HUES6 (cell line): ENCODE results near the gene ERBB4.

Experiments used
- H3K27ac ChIP-seq: 2 replicates; pipeline ENCODE4 v1.7.0; 2013; ENCODE audit warnings: low read depth, mild to moderate bottlenecking, low read length, inconsistent platforms
- H3K27me3 ChIP-seq: 2 replicates; pipeline ENCODE4 v1.6.1; 2013; ENCODE audit warnings: low read length; ENCODE audit not compliant: control insufficient read depth, insufficient read depth
- H3K36me3 ChIP-seq: 2 replicates; pipeline ENCODE4 v1.6.1; 2013; ENCODE audit warnings: low read length; ENCODE audit not compliant: control insufficient read depth, insufficient read depth
- H3K4me1 ChIP-seq: 2 replicates; pipeline ENCODE4 v1.6.1; 2013; ENCODE audit warnings: low read length; ENCODE audit not compliant: control insufficient read depth, insufficient read depth
- H3K4me3 ChIP-seq: 2 replicates; pipeline ENCODE4 v1.5.1; 2013; ENCODE audit warnings: low read depth, low read length
- H3K9ac ChIP-seq: one replicate; pipeline ENCODE4 v1.6.1; 2013; ENCODE audit warnings: mild to moderate bottlenecking, low read length
- H3K9me3 ChIP-seq: 2 replicates; pipeline ENCODE4 v1.6.1; 2013; ENCODE audit warnings: low read depth, low read length; ENCODE audit not compliant: control insufficient read depth, insufficient read depth

Gene ERBB4

DNA sequence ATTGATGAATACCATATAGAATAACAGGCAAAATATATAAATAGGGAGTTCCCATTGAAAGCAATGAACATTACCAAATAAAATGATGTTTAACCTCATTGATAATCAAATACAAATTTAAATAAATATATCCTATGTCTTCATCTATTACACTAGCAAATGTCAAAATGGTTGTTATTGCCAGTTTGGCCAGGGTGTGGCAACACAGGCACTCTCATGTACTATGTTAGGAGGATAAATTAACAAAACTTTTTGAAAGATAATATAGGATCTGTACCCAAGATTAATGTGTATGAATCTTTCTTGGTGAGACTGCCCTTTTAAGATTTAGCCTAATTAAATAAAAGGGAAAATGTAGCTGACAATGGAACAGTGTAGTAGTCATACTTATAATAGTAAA, 659.3 kb downstream of the ERBB4 start:
- Histone ChIP-seq H3K4me3 (no peak overlapping the region), H3K9me3 (no peaks in the 10 kb centered on the region), H3K27me3 (no peaks in the 10 kb centered on the region), H3K4me1 (peaks cover 11% of the 10 kb centered on the region; the same call in 1 of the 2 replicates), H3K9ac (no peak overlapping the region), H3K27ac (no peak overlapping the region), H3K36me3 (no peaks in the 10 kb centered on the region)

DNA sequence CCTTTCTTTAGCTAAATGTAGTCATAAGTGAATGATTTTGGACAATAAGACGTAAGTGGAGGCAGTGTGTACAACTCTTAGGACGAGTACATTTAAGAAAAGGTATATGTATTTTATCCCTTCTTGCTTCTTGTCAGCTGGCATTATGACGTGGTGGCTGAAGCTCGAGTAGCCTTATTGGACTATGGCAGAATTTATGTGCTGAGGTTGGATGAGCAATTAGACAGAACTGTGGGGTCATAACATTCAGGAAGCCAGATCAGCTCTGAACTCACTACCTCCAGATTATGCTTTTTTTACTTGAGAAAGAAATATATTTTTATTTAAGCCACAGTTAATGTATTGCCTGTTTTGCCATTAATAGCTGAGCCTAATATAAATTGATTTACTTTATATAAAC, 661.5 kb downstream of the ERBB4 start:
- no peak overlapping the region for H3K9ac ChIP-seq
- H3K9me3 ChIP-seq, result no peaks in the 10 kb centered on the region
- H3K27ac ChIP-seq, result no peak overlapping the region
- no peaks in the 10 kb centered on the region for H3K36me3 ChIP-seq
- no peak overlapping the region for H3K4me3 ChIP-seq
- H3K4me1 ChIP-seq, result peaks cover 11% of the 10 kb centered on the region; the same call in 1 of the 2 replicates
- no peaks in the 10 kb centered on the region for H3K27me3 ChIP-seq

DNA sequence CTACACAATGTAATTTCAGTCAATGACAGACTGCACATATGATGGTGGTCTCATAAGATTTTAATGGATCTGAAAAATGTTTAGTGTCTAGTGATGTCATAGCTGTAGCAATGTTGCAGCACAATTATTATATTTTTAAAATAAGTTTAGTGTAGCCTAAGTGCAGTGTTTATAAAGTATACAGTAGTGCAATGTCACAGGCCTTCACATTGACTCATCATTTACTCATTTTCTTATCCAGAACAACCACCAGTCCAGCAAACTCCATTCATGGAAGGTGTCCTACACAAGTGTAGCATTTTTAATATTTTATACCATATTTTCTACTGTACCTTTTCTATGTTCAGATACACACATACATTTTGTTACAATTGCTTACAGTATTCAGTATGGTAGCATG, 663.1 kb downstream of the ERBB4 start:
- H3K4me3 ChIP-seq, result no peak overlapping the region
- H3K27me3 ChIP-seq, result no peaks in the 10 kb centered on the region
- H3K27ac ChIP-seq, result no peak overlapping the region

DNA sequence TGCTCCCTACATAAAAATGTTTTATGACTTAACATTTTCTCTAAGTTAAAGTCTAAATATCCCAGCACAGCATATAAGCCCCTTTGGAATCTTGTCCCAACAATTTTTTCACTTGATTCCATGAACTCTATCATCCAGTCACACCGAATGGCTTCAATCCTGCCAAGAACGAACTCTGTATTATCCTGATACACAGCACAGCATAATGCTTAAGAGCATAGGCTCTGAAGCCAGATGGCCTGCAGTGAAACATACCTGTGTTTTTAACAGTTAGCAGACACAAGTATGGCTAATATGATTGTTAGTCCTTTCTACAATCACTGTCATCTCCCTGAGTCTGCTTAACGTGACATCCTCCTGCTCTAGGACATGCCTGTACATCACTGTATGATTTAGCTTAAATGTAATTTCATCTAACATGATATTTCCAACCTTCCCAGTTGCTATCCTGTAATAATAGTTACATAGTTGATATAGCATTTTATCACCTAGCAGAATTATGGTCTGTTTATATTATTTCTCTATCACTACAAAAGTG, 669.5 kb downstream of the ERBB4 start:
- Histone ChIP-seq H3K9ac (no peak overlapping the region), H3K4me1 (no peaks in the 10 kb centered on the region), H3K27ac (no peak overlapping the region), H3K36me3 (no peaks in the 10 kb centered on the region), H3K27me3 (no peaks in the 10 kb centered on the region), H3K4me3 (no peak overlapping the region), H3K9me3 (no peaks in the 10 kb centered on the region)

More for the DNA sequence above, 663.1 kb downstream of the ERBB4 start:
- no peaks in the 10 kb centered on the region for H3K4me1 ChIP-seq
- no peaks in the 10 kb centered on the region for H3K36me3 ChIP-seq
- no peaks in the 10 kb centered on the region for H3K9me3 ChIP-seq
- no peak overlapping the region for H3K9ac ChIP-seq

DNA sequence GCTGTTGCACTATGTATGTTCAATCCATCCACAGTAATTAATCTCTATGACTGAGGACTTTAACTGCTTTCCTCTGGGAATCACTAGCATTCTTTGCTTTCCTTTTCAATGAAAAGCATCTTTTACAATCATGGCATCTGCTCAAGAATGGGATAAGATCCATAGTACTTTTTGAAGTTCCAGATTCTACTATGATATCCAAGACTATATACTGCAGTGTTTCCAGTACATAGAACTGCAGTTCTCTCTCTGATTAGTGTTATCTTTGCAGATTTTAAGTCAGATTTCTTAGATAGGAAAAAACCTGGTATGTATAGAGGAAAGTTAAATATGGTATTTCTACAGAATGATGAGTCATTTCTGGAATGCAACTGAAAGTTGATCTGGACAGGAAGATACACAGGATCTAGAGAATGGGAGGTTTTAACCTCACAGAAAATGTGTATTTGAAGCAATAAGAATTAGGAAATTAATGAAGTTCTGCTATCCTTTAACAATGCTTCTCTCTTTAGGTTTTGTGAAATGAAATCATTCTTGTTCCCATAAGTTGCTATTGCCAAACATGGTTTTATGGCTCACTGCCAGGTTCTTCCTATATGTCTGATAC, 670.7 kb downstream of the ERBB4 start:
- H3K9ac ChIP-seq, result no peak overlapping the region

DNA sequence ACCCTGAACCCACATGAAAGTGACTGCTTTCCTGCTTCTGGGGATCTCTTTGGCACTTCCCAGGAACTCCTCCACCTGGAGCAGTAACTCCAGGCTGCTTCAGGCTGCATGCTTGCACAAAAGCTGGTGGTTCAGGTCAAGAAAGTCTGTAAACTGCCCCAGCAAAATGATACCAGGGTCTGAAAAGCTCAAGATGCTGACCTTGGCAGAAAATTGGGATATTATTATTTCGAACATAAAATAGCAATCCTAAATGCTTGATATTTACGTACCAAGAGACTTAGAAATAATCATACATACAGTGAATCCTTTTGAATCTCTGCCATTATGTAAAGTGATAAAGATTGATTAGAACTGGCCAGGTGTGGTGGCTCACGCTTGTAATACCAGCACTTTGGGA, 674.3 kb downstream of the ERBB4 start:
- Histone ChIP-seq H3K4me3 (no peak overlapping the region), H3K27me3 (no peaks in the 10 kb centered on the region), H3K27ac (no peak overlapping the region), H3K36me3 (no peaks in the 10 kb centered on the region), H3K9ac (no peak overlapping the region), H3K4me1 (no peaks in the 10 kb centered on the region), H3K9me3 (peaks cover 8% of the 10 kb centered on the region; the same call in 1 of the 2 replicates)

More for the DNA sequence above, 670.7 kb downstream of the ERBB4 start:
- H3K27ac ChIP-seq, result no peak overlapping the region
- no peaks in the 10 kb centered on the region for H3K4me1 ChIP-seq
- H3K9me3 ChIP-seq, result peaks cover 5% of the 10 kb centered on the region; the same call in 1 of the 2 replicates
- no peaks in the 10 kb centered on the region for H3K36me3 ChIP-seq
- H3K27me3 ChIP-seq, result no peaks in the 10 kb centered on the region
- H3K4me3 ChIP-seq, result no peak overlapping the region

DNA sequence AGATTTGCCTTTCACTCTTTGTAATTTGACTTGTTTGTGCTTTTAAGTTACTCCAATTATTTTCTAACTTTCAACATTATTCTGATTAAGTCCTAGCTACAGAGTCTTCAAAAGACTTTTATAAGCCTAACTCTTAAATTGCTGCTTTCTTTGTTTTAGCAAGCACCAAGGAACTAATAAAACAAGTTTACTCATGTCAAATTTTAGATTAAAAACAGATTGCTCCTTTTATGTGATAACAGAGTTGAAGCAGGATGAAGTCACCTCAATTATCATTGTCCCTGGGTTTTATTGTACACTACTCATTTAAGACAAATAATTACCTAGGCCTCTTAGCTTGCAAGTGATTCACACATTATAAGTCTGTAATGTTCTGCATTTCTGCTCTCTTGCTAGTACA, 678.4 kb downstream of the ERBB4 start:
- H3K36me3 ChIP-seq, result no peaks in the 10 kb centered on the region
- H3K4me3 ChIP-seq, result no peak overlapping the region
- H3K9ac ChIP-seq, result no peak overlapping the region
- H3K9me3 ChIP-seq, result peaks cover 8% of the 10 kb centered on the region; the same call in 1 of the 2 replicates
- H3K27me3 ChIP-seq, result no peaks in the 10 kb centered on the region
- H3K27ac ChIP-seq, result no peak overlapping the region
- H3K4me1 ChIP-seq, result no peaks in the 10 kb centered on the region

DNA sequence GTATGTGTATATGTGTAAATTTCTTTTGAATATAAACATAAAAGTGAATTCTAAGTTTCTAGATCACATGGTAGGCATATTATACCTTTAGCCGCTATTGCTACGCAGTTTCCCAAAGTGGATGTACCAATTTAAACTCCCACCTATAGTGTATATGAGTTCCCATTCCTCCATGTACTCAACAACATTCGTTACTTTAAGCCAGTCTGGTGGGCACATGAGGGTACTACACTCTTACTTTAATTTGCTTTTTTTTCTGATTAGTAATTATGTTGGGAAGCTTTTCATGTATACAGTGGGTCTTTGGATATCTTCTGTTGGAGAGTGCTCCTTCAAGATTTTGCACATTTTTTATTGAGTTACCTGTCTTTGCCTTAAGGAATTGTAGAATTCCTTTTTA, 683.8 kb downstream of the ERBB4 start:
- Histone ChIP-seq H3K4me1 (no peaks in the 10 kb centered on the region), H3K27me3 (no peaks in the 10 kb centered on the region), H3K9ac (no peak overlapping the region)

DNA sequence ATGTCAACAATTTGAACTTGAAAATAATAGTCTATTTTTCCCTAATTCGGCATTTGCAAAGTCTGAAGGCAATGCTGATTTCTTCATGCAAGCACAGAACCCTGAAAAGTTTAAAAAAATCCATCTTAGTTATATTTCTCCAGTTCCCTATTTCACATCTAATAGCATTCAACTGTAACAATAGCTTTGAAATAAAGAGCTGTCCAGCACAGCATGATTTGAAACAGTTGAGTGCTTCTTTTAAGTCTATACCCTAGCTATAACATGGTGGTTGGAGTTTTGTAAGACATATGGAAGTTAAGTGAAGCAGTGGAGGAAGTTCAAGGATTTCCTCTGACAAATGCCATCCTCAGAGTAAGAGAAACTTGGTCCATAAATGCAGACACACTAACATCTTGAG, 691.9 kb downstream of the ERBB4 start:
- Histone ChIP-seq H3K4me1 (no peaks in the 10 kb centered on the region), H3K27me3 (no peaks in the 10 kb centered on the region), H3K9me3 (no peaks in the 10 kb centered on the region), H3K4me3 (no peak overlapping the region), H3K36me3 (no peaks in the 10 kb centered on the region), H3K9ac (no peak overlapping the region), H3K27ac (no peak overlapping the region)

More for the DNA sequence above, 683.8 kb downstream of the ERBB4 start:
- Histone ChIP-seq H3K4me3 (no peak overlapping the region), H3K36me3 (no peaks in the 10 kb centered on the region), H3K27ac (no peak overlapping the region), H3K9me3 (no peaks in the 10 kb centered on the region)

DNA sequence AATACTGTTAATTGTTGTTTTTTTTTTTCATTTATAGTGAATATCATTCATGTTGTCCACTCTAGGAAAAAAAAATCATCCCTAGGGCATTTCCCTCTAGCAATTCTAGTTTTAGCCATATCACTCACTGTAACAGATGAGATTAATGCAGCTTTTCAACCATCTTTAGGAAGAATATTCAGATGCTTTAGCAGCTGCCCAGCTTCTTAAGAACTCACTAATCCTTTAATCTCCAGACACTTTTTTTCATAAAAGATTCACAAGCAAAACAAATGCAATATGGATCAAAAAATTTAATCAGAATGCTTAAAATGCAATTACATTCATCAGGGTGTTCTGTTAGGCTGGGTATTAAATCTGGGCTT, 692.6 kb downstream of the ERBB4 start:
- no peak overlapping the region for H3K27ac ChIP-seq

DNA sequence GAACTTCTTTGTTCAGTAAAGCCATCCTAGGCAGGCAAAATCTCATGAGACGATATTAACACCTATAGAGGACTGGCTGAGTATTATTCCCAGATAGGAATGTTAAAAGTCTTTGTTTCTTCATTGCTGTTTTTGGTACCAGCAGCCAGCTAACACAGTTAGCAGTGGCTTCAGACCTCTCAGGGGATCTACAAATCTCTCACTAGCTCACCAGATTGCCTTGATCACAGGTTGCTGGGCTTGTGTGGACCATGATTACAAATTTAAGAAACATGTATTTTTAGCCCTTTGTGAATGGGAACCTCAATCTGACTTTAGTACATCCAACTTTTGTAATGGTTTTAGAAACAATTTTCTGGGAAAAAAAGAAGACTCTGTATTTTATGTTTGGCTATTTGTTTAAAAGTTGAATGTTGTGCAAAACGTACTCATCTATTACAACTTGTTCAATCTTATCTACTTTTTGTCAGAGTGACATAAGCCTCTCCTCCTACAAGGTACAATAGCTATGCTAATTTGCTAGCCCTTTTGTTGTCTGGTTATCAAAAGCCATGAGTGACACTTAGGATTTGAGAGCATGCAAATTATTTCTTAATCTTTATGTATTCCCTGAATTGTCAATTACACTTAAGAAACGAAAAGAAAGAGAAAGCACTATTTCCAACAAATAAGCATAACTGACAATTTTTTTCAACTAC, 693.1 kb downstream of the ERBB4 start:
- H3K4me3 ChIP-seq, result no peak overlapping the region
- no peak overlapping the region for H3K27ac ChIP-seq
- no peaks in the 10 kb centered on the region for H3K27me3 ChIP-seq
- no peaks in the 10 kb centered on the region for H3K4me1 ChIP-seq
- no peaks in the 10 kb centered on the region for H3K9me3 ChIP-seq
- no peaks in the 10 kb centered on the region for H3K36me3 ChIP-seq
- no peak overlapping the region for H3K9ac ChIP-seq

More for the DNA sequence above, 692.6 kb downstream of the ERBB4 start:
- Histone ChIP-seq H3K9me3 (no peaks in the 10 kb centered on the region), H3K36me3 (no peaks in the 10 kb centered on the region), H3K4me1 (no peaks in the 10 kb centered on the region), H3K9ac (no peak overlapping the region), H3K27me3 (no peaks in the 10 kb centered on the region), H3K4me3 (no peak overlapping the region)
